WTC11 (cell line): Measurements from ENCODE around the gene PRR12.
"Not testable (repeated sequence)": the region's sequence is repeated elsewhere in the genome, so short reads cannot be mapped to it uniquely, and the experiment has no call there.

Source experiments
- ATF6 ChIP-seq: sonication (generic); formaldehyde crosslinking; IDR thresholded peaks from 2 replicates; pipeline ENCODE4 v1.8.1; 2023; ENCODE audit warnings: mild to moderate bottlenecking, missing genetic modification reagents
- CREM ChIP-seq: sonication (generic); formaldehyde crosslinking; IDR thresholded peaks from 2 replicates; pipeline ENCODE4 v1.8.1; 2022; ENCODE audit warnings: mild to moderate bottlenecking, missing genetic modification reagents, moderate library complexity
- ETV6 ChIP-seq: sonication (generic); formaldehyde crosslinking; IDR thresholded peaks from 2 replicates; pipeline ENCODE4 v1.8.1; 2022; ENCODE audit warnings: mild to moderate bottlenecking, missing genetic modification reagents
- NFE2L1 ChIP-seq: sonication (generic); formaldehyde crosslinking; IDR thresholded peaks from 2 replicates; pipeline ENCODE4 v1.8.1; 2023; ENCODE audit warnings: missing genetic modification reagents
- SOX15 ChIP-seq: fragments of 250-450 bp; sonication (Bioruptor Pico); IDR thresholded peaks from 2 replicates; pipeline ENCODE4 v1.9.0; 2021; ENCODE audit warnings: mild to moderate bottlenecking
- SP1 ChIP-seq: sonication (generic); formaldehyde crosslinking; conservative IDR thresholded peaks from 2 replicates; pipeline ENCODE4 v1.8.1; 2022; ENCODE audit warnings: missing genetic modification reagents
- TF ChIP-seq, protein P1 (sequence below): fragments of 200-600 bp; IDR thresholded peaks from 2 replicates; pipeline ENCODE4 v1.8.0; 2022; ENCODE audit warnings: antibody characterized with exemption

GRCh38 chr19:49633273-49633672 is 42.3 kb downstream of the PRR12 start:
- not testable (repeated sequence) for TF ChIP-seq SP1 (CRISPR knock-in tag); ATF6; SOX15 (CRISPR knock-in tag); ETV6 (CRISPR knock-in tag); NFE2L1 (CRISPR knock-in tag)
- TF ChIP-seq, protein P1, sequence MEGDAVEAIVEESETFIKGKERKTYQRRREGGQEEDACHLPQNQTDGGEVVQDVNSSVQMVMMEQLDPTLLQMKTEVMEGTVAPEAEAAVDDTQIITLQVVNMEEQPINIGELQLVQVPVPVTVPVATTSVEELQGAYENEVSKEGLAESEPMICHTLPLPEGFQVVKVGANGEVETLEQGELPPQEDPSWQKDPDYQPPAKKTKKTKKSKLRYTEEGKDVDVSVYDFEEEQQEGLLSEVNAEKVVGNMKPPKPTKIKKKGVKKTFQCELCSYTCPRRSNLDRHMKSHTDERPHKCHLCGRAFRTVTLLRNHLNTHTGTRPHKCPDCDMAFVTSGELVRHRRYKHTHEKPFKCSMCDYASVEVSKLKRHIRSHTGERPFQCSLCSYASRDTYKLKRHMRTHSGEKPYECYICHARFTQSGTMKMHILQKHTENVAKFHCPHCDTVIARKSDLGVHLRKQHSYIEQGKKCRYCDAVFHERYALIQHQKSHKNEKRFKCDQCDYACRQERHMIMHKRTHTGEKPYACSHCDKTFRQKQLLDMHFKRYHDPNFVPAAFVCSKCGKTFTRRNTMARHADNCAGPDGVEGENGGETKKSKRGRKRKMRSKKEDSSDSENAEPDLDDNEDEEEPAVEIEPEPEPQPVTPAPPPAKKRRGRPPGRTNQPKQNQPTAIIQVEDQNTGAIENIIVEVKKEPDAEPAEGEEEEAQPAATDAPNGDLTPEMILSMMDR, result not testable (repeated sequence)
- TF ChIP-seq CREM (CRISPR knock-in tag), result 0 out of 2 replicates have a peak, but pooled peaks have one; percentile 26
